Measurements from ENCODE around the gene RAB15. TPM values are rescaled to one million over a fixed set of nuclear protein-coding genes. Genes with fewer than 3 reads are reported as not detected.

The RAB15 gene
- polyA plus RNA-seq, 3 donors, result 19.5 to 23.9 (median 20.8) TPM

GRCh38 chr14:64995291-64995690, 23.2 kb upstream of the RAB15 start:
- DNase-seq (ENCODE audit: extremely low read depth in 1 of 11, low read depth in 9 of 11, low spot score in 4 of 11), result no peak

GRCh38 chr14:64994540-64994939, 22.4 kb upstream of the RAB15 start:
- no peak for DNase-seq (ENCODE audit: extremely low read depth in 1 of 11, low read depth in 9 of 11, low spot score in 4 of 11)

- DNase-seq (ENCODE audit: extremely low read depth in 1 of 11, low read depth in 9 of 11, low spot score in 4 of 11), result no peak
Observed at GRCh38 chr14:64993266-64993930, 21.3 kb upstream of the RAB15 start.

GRCh38 chr14:64992328-64992885, 20.3 kb upstream of the RAB15 start:
- no peak for DNase-seq (ENCODE audit: extremely low read depth in 1 of 11, low read depth in 9 of 11, low spot score in 4 of 11)

- DNase-seq (ENCODE audit: extremely low read depth in 1 of 11, low read depth in 9 of 11, low spot score in 4 of 11), result no peak
Observed at GRCh38 chr14:64990939-64991338, 18.8 kb upstream of the RAB15 start.

GRCh38 chr14:64990296-64990695, 18.2 kb upstream of the RAB15 start:
- DNase-seq (ENCODE audit: extremely low read depth in 1 of 11, low read depth in 9 of 11, low spot score in 4 of 11), result no peak

- no peak for DNase-seq (ENCODE audit: extremely low read depth in 1 of 11, low read depth in 9 of 11, low spot score in 4 of 11)
Observed at GRCh38 chr14:64987438-64987767, 15.3 kb upstream of the RAB15 start.

GRCh38 chr14:64986648-64987437, 14.7 kb upstream of the RAB15 start, which contains the start of gene FNTB:
Gene FNTB, plus strand, starts transcription at chr14:64986895. Its CDS starts 59 bp downstream, at chr14:64986954.
- peak; percentile 92 to 99 (median 96) for DNase-seq (ENCODE audit: extremely low read depth in 1 of 11, low read depth in 9 of 11, low spot score in 4 of 11)

- peak in 1 of 11 donors; percentile 51 for DNase-seq (ENCODE audit: extremely low read depth in 1 of 11, low read depth in 9 of 11, low spot score in 4 of 11)
Observed at GRCh38 chr14:64983439-64984310, 11.5 kb upstream of the RAB15 start.

GRCh38 chr14:64979336-64980074, 7.4 kb upstream of the RAB15 start:
- DNase-seq (ENCODE audit: extremely low read depth in 1 of 11, low read depth in 9 of 11, low spot score in 4 of 11), result no peak

- no peak for DNase-seq (ENCODE audit: extremely low read depth in 1 of 11, low read depth in 9 of 11, low spot score in 4 of 11)
Observed at GRCh38 chr14:64974563-64974962, 2.4 kb upstream of the RAB15 start.

- DNase-seq (ENCODE audit: extremely low read depth in 1 of 11, low read depth in 9 of 11, low spot score in 4 of 11), result no peak
Observed at GRCh38 chr14:64973826-64974225, 1.7 kb upstream of the RAB15 start.

GRCh38 chr14:64973026-64973442, 898 bp upstream of the RAB15 start:
- DNase-seq (ENCODE audit: extremely low read depth in 1 of 11, low read depth in 9 of 11, low spot score in 4 of 11), result no peak

GRCh38 chr14:64971491-64971942, 619 bp downstream of the RAB15 start:
- DNase-seq (ENCODE audit: extremely low read depth in 1 of 11, low read depth in 9 of 11, low spot score in 4 of 11), result no peak

- DNase-seq (ENCODE audit: extremely low read depth in 1 of 11, low read depth in 9 of 11, low spot score in 4 of 11), result no peak
Observed at GRCh38 chr14:64970776-64971477, 1.2 kb downstream of the RAB15 start.

GRCh38 chr14:64970041-64970440, 2.1 kb downstream of the RAB15 start:
- no peak for DNase-seq (ENCODE audit: extremely low read depth in 1 of 11, low read depth in 9 of 11, low spot score in 4 of 11)

GRCh38 chr14:64968651-64969050, 3.5 kb downstream of the RAB15 start:
- no peak for DNase-seq (ENCODE audit: extremely low read depth in 1 of 11, low read depth in 9 of 11, low spot score in 4 of 11)

GRCh38 chr14:64968167-64968566, 4.0 kb downstream of the RAB15 start:
- DNase-seq (ENCODE audit: extremely low read depth in 1 of 11, low read depth in 9 of 11, low spot score in 4 of 11), result no peak

Data from renal cortex interstitium (tissue), 11 donors.